ENCODE data around the gene ANKIB1.
"Not testable (repeated sequence)": the region's sequence is repeated elsewhere in the genome, so short reads cannot be mapped to it uniquely, and the experiment has no call there.

The ANKIB1 gene

DNA sequence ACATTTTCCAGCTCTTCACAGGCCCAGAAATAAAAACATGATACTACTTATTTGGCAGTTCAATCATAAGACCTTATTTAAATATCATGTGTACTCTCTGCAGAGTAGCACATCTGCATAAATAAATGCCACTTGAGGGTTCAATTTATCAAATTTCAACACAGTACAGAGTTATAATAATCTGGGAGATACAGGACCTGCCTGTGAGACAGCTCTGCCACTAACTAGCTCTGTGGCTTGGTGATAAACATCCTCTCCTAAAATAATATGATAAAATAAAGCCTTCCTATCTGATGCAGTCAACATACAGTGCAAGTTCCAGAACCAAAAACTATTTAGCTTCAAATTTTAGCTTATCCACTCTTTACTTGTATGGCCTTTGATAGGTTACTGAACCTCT, 110.6 kb downstream of the ANKIB1 start:
- TF ChIP-seq, protein P1, sequence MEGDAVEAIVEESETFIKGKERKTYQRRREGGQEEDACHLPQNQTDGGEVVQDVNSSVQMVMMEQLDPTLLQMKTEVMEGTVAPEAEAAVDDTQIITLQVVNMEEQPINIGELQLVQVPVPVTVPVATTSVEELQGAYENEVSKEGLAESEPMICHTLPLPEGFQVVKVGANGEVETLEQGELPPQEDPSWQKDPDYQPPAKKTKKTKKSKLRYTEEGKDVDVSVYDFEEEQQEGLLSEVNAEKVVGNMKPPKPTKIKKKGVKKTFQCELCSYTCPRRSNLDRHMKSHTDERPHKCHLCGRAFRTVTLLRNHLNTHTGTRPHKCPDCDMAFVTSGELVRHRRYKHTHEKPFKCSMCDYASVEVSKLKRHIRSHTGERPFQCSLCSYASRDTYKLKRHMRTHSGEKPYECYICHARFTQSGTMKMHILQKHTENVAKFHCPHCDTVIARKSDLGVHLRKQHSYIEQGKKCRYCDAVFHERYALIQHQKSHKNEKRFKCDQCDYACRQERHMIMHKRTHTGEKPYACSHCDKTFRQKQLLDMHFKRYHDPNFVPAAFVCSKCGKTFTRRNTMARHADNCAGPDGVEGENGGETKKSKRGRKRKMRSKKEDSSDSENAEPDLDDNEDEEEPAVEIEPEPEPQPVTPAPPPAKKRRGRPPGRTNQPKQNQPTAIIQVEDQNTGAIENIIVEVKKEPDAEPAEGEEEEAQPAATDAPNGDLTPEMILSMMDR (IDR thresholded peaks at IDR 0.05; ENCODE audit: low read depth, low read length): no peak
- H3K4me3 ChIP-seq (replicated peaks in 1 of 2; ENCODE audit: low read depth in 2 of 2, low read length in 2 of 2): no peak overlapping the region
- DNase-seq (ENCODE audit: low read depth in 2 of 2): no peak

- DNase-seq (ENCODE audit: low read depth in 2 of 2): no peak
- TF ChIP-seq, protein P1 (IDR thresholded peaks at IDR 0.05; ENCODE audit: low read depth, low read length): no peak
- H3K4me3 ChIP-seq (replicated peaks in 1 of 2; ENCODE audit: low read depth in 2 of 2, low read length in 2 of 2): no peak overlapping the region
Observed at GRCh38 chr7:92357260-92357659, 111.5 kb downstream of the ANKIB1 start.

GRCh38 chr7:92359179-92359578, 113.4 kb downstream of the ANKIB1 start:
- H3K4me3 ChIP-seq (replicated peaks in 1 of 2; ENCODE audit: low read depth in 2 of 2, low read length in 2 of 2); DNase-seq (ENCODE audit: low read depth in 2 of 2): not testable (repeated sequence)

GRCh38 chr7:92359801-92360200, 114.0 kb downstream of the ANKIB1 start:
- H3K4me3 ChIP-seq (replicated peaks in 1 of 2; ENCODE audit: low read depth in 2 of 2, low read length in 2 of 2): no peak overlapping the region
- TF ChIP-seq, protein P1 (IDR thresholded peaks at IDR 0.05; ENCODE audit: low read depth, low read length): no peak
- DNase-seq (ENCODE audit: low read depth in 2 of 2): peak in 1 of 2 donors; percentile 46

DNA sequence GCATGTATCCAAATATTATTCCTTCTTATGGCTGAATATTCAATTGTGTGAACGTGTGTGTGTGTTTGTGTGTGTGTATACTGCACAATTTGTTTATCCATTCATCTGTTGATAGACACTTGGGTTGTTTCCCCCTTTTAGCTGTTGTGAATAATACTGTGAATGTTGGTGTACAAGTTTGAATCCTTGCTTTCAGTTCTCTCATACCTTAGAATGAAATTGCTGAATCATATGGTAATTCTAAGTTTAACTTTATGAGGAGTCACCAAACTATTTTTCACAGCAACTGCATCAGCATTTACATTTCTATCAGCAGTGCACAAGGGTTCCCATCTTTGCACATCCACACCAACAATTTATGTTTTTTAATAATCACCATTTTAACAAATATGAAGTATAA, 114.6 kb downstream of the ANKIB1 start:
- DNase-seq (ENCODE audit: low read depth in 2 of 2): peak in 1 of 2 donors; percentile 8
- no peak overlapping the region for H3K4me3 ChIP-seq (replicated peaks in 1 of 2; ENCODE audit: low read depth in 2 of 2, low read length in 2 of 2)
- TF ChIP-seq, protein P1 (IDR thresholded peaks at IDR 0.05; ENCODE audit: low read depth, low read length): no peak

GRCh38 chr7:92362131-92362530, 116.4 kb downstream of the ANKIB1 start:
- TF ChIP-seq, protein P1 (IDR thresholded peaks at IDR 0.05; ENCODE audit: low read depth, low read length): no peak
- H3K4me3 ChIP-seq (replicated peaks in 1 of 2; ENCODE audit: low read depth in 2 of 2, low read length in 2 of 2): no peak overlapping the region
- DNase-seq (ENCODE audit: low read depth in 2 of 2): peak in 1 of 2 donors; percentile 78

DNA sequence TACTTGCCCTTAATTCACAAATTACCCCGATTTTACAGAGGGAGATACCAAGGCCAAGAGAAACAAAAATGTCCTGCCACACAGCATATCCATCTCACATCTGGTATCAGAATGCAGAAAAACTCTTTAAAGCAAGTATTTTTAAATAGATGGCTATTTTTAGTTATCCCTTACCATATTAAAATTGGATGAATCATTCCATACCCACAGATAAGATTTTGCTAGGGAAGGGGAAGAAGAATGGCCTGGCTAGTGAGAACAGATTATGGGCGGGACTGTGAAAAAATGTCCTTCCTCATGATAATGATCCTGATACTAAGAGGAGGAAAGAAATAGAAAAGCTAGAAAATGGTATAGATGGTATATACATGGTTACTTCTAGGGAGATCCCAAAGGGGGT, 121.0 kb downstream of the ANKIB1 start:
- peak; percentile 10 to 49 for DNase-seq (ENCODE audit: low read depth in 2 of 2)
- H3K4me3 ChIP-seq (replicated peaks in 1 of 2; ENCODE audit: low read depth in 2 of 2, low read length in 2 of 2): no peak overlapping the region
- TF ChIP-seq, protein P1 (IDR thresholded peaks at IDR 0.05; ENCODE audit: low read depth, low read length): no peak

Measured in cardiac fibroblast (primary cell).